ENCODE results near the gene CYP27B1.
"Not testable (repeated sequence)": the region's sequence is repeated elsewhere in the genome, so short reads cannot be mapped to it uniquely, and the experiment has no call there.

Gene CYP27B1

GRCh38 chr12:57783861-57784260, 17.0 kb upstream of the CYP27B1 start:
- no peak for DNase-seq (ENCODE audit: low read depth)

GRCh38 chr12:57783466-57783801, 16.6 kb upstream of the CYP27B1 start:
- no peak for DNase-seq (ENCODE audit: low read depth)

- DNase-seq (ENCODE audit: low read depth) = peak; percentile 55
Observed at GRCh38 chr12:57782608-57783465, 16.0 kb upstream of the CYP27B1 start, which contains the start of gene TSFM. TSFM (plus strand) TSS chr12:57782787; CDS start chr12:57782802, 15 bp downstream.

DNA sequence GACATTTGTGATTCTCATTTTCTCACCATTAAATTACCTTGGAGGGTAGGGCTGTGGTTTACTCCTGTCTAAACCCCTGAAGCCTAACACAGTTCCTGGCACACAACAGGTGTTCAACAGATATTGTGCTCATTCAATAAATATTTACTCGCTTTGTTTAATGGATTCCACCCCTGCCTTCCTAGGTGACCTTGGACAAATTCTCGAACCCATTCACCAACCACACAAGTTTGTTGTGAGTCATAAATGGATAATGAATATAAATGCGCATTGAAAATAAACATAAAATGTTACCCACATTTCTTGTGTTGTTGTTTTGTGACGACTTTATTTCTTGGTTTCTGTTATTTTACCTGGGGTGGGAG, 15.3 kb upstream of the CYP27B1 start:
- no peak for DNase-seq (ENCODE audit: low read depth)

- no peak for DNase-seq (ENCODE audit: low read depth)
Observed at GRCh38 chr12:57781801-57782200, 14.9 kb upstream of the CYP27B1 start.

DNA sequence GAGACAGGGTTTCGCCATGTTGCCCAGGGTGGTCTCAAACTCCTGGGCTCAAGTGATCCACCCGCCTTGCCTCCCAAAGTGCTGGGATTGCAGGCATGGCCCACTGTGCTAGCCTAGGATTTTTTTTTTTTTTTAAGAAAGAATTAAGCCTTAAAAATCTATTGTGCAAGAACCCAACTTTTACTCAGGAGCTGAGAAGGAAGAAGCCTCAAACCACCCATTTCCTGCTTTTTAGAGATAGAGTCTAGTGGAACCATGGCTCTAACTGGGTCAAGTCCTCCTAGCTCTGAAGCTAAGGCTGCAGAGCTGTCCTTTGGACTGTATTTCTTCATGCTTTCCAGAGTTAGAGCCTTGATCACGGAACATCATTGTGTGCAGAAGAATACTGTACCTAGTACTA, 14.4 kb upstream of the CYP27B1 start:
- no peak for DNase-seq (ENCODE audit: low read depth)

DNA sequence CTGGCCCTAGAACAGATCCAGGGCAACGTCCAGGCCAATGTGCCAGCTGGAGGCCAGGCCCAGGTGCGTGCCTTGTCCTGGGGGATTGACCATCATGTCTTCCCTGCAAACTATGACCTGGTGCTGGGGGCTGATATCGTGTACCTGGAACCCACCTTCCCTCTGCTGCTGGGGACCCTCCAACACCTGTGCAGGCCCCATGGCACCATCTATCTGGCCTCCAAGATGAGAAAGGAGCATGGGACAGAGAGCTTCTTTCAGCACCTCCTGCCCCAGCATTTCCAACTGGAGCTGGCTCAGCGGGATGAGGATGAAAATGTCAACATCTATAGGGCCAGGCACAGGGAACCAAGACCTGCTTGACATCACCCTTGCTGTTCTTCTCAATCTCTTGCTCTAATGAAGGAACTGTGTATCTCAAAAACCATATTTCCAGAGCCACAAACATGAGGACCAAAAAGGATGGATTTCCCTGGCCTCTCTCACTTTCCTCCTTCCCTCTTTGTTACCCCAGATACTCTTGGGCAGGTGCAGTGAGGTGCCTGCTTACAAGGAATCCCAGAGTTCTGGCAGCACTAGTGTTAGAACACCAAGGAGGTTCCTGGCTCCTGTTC, 13.5 kb upstream of the CYP27B1 start:
- DNase-seq (ENCODE audit: low read depth) = no peak

- no peak for DNase-seq (ENCODE audit: low read depth)
Observed at GRCh38 chr12:57779736-57780135, 12.9 kb upstream of the CYP27B1 start.

- no peak for DNase-seq (ENCODE audit: low read depth)
Observed at GRCh38 chr12:57777911-57778310, 11.0 kb upstream of the CYP27B1 start.

GRCh38 chr12:57777367-57777766, 10.5 kb upstream of the CYP27B1 start:
- DNase-seq (ENCODE audit: low read depth) = no peak

DNA sequence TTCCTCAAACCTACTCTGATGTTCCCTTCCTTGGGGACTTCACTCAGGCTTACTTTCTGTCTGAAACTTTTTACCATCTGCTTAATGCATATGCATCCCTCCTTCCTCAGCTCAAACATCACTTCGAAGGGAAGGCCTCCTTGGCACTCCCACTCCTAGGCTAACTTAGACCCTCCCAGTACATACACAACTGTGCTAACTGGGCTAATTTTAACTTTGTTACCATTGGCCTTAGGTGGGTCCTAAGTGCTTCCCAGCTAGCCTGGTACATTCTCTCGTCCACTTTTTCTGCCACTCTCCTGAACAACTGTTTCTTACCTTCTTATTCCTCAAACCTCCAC, 9.3 kb upstream of the CYP27B1 start:
- DNase-seq (ENCODE audit: low read depth) = no peak

GRCh38 chr12:57775563-57776246, 8.8 kb upstream of the CYP27B1 start:
- DNase-seq (ENCODE audit: low read depth) = no peak

GRCh38 chr12:57775044-57775443, 8.2 kb upstream of the CYP27B1 start:
- no peak for DNase-seq (ENCODE audit: low read depth)

GRCh38 chr12:57774634-57775033, 7.8 kb upstream of the CYP27B1 start:
- not testable (repeated sequence) for DNase-seq (ENCODE audit: low read depth)

GRCh38 chr12:57772429-57773322, 5.8 kb upstream of the CYP27B1 start, which contains the start of gene EEF1AKMT3:
EEF1AKMT3 (plus strand) TSS chr12:57772614; CDS start chr12:57772725, 111 bp downstream.
- DNase-seq (ENCODE audit: low read depth) = no peak

DNA sequence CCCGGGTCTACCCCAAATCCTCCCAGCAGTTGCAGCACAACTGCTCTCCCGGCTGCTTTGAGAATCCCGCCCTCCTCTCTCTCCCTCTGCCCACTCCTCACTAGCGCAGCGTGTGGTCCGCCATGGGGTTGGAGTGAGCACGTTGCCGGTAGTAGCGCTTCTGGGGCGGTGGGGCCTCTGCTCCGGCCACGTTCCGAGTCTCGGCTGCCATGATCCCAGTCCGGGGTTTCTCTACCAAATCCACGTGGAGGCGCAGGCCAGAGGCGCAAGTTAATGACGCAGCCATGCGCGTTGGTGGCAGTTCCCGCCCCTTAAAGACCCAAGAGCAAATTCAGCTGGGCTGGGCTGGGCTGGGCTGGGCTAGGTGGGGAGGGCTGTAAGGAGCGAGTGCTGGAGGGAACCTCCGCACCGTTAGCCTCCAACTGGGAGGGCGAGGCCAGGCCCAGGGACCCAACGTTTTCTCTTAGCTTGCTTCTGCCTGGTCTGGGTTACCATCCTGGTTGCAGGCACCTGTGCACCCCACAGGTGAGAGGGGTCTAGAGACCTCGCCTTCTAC, 5.1 kb upstream of the CYP27B1 start, which contains the start of gene METTL1:
Gene METTL1 (minus strand): TSS at position 233 of the 556 bp plus-strand sequence. CDS start 22 bp downstream, at position 211.
- peak; percentile 83 for DNase-seq (ENCODE audit: low read depth)

DNA sequence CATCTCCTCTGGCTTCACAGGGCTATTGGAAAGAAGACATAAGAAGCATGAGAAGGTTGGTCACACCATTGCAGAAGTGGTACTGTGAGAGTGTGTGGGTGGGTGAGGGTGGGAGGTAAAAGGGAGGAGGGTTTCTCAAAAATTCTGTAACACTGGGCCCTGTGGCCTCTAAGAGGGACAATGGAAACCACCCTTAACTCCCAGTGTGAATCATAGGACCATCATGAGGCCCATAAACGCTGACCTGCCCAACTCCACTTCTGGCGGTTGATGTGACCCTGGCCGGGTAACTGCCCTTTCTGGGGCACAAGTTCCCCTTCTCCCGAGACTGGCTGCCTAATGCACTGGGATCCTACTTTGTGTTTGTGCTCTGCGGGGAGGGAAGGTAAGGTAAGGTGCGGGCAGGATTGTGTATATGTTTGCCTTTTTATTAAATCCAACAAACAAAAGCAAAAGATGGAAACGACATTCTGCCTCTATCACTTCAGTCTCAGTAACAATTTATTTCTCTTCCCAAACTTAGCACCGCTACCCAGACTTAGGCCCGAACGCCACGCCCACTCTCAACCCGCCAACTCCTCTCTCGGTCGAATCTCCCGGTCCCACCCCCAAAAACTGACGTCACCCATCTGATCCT, 4.5 kb upstream of the CYP27B1 start:
- DNase-seq (ENCODE audit: low read depth) = no peak

- DNase-seq (ENCODE audit: low read depth) = no peak
Observed at GRCh38 chr12:57770734-57771133, 3.9 kb upstream of the CYP27B1 start.

DNA sequence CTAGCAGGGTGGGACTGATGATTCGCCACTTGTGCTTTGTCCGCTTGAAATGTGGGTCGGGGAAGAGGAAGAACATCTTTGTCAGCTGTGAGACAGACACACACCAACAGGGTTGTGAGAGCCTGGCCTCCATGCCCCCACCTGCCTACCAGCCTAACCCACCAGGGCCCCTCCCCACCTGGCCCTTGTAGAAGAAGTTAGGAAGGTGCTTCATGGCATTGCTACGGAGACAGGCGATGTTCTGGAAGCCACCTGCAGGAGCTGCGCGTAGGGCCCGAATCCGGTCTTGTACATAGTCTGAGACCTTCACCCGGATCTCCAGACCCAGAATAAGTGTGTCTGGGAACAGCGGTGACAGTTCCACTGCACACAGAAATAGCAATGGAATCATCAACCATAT, 2.7 kb upstream of the CYP27B1 start:
- DNase-seq (ENCODE audit: low read depth) = no peak

DNA sequence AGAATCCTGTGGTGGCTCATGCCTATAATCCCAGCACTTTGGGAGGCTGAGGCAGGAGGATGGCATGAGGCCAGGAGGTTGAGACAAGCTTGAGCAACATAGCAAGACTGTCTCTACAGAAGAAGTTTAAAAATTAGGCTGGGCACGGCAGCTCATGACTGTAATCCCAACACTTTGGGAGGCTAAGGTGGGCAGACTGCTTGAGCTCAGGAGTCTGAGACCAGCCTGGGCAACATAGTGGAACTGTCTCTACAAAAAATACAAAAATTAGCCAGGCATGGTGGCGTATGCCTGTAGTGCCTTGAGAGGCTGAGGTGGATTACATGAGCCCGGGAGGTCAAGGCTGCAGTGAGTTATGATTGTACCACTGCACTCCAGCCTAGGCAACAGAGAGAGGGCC, 998 bp upstream of the CYP27B1 start:
- no peak for DNase-seq (ENCODE audit: low read depth)

DNA sequence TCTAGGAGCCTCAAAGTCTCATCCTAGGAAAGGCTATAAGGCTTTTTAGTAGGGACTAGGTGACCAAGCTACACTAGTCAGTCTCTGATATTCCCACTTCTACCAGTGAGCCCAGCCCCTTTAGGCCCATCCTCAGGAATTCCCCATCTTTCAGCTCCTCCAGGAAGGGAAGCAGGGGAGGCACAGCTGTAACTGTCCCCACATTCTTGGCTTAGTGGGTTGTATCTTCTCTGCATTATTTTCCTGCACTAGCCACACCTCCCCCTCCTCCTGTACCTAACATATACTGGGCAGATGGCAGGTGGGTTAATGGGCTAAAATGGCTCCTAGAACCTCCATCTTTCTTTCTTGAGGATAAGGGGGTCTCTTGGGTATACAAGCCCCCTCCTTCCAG, 424 bp upstream of the CYP27B1 start:
- no peak for DNase-seq (ENCODE audit: low read depth)
